ENCODE data around the gene MAPK8IP3.

DNA sequence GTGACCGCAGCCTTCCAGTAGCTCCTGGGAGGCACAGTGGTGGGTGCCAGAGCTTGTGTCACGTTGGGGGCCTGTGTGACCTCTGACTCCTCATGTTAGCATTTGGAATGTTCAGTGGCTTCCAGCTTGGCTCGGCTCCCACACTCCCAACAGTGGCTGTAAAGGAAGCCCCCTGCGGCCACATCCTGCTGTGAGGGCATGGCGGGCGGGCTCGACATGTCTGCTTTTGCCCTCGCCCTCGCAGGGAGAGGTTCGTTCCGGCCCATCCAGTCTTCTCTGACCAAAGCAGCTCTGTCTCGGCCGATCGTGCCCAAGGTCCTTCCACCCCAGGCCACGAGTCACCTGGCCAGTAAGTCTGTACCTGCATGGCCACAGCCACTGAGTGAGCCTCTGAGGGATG is 40.2 kb upstream of the MAPK8IP3 start:
- TF ChIP-seq, protein P1, sequence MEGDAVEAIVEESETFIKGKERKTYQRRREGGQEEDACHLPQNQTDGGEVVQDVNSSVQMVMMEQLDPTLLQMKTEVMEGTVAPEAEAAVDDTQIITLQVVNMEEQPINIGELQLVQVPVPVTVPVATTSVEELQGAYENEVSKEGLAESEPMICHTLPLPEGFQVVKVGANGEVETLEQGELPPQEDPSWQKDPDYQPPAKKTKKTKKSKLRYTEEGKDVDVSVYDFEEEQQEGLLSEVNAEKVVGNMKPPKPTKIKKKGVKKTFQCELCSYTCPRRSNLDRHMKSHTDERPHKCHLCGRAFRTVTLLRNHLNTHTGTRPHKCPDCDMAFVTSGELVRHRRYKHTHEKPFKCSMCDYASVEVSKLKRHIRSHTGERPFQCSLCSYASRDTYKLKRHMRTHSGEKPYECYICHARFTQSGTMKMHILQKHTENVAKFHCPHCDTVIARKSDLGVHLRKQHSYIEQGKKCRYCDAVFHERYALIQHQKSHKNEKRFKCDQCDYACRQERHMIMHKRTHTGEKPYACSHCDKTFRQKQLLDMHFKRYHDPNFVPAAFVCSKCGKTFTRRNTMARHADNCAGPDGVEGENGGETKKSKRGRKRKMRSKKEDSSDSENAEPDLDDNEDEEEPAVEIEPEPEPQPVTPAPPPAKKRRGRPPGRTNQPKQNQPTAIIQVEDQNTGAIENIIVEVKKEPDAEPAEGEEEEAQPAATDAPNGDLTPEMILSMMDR (IDR thresholded peaks at IDR 0.05; ENCODE audit: low read depth, low read length, poor library complexity, severe bottlenecking): no peak
- no peak for TF ChIP-seq EZH2phosphoT487 (IDR thresholded peaks at IDR 0.05; ENCODE audit: borderline replicate concordance, low read length)

All from DOHH2 (cell line).